ENCODE data around the gene SPOPL.
"Not testable (repeated sequence)": the region's sequence is repeated elsewhere in the genome, so short reads cannot be mapped to it uniquely, and the experiment has no call there.

The SPOPL gene

GRCh38 chr2:138523673-138524042, 22.1 kb downstream of the SPOPL start:
- DNase-seq: not testable (repeated sequence)

GRCh38 chr2:138524353-138524752, 22.8 kb downstream of the SPOPL start:
- not testable (repeated sequence) for DNase-seq

GRCh38 chr2:138531913-138532312, 30.3 kb downstream of the SPOPL start:
- no peak for DNase-seq

GRCh38 chr2:138534791-138535190, 33.2 kb downstream of the SPOPL start:
- DNase-seq: no peak

- peak; percentile 4 for DNase-seq
Observed at GRCh38 chr2:138536302-138536701, 34.7 kb downstream of the SPOPL start.

- DNase-seq: no peak
Observed at GRCh38 chr2:138536740-138537139, 35.2 kb downstream of the SPOPL start.

- no peak for DNase-seq
Observed at GRCh38 chr2:138537170-138537915, 35.8 kb downstream of the SPOPL start.

GRCh38 chr2:138544206-138544605, 42.6 kb downstream of the SPOPL start:
- not testable (repeated sequence) for DNase-seq

GRCh38 chr2:138548796-138549195, 47.2 kb downstream of the SPOPL start:
- DNase-seq: no peak

- DNase-seq: no peak
Observed at GRCh38 chr2:138550172-138550571, 48.6 kb downstream of the SPOPL start.

GRCh38 chr2:138550670-138551287, 49.2 kb downstream of the SPOPL start:
- no peak for DNase-seq

GRCh38 chr2:138554123-138554522, 52.6 kb downstream of the SPOPL start:
- no peak for DNase-seq

- no peak for DNase-seq
Observed at GRCh38 chr2:138559641-138560040, 58.1 kb downstream of the SPOPL start.

GRCh38 chr2:138564586-138565229, 63.1 kb downstream of the SPOPL start:
- DNase-seq: no peak

- DNase-seq: no peak
Observed at GRCh38 chr2:138565230-138565598, 63.6 kb downstream of the SPOPL start.

- DNase-seq: no peak
Observed at GRCh38 chr2:138572318-138572717, 70.7 kb downstream of the SPOPL start.

- DNase-seq: no peak
Observed at GRCh38 chr2:138577066-138577465, 75.5 kb downstream of the SPOPL start.

GRCh38 chr2:138579556-138579955, 78.0 kb downstream of the SPOPL start:
- no peak for DNase-seq

- DNase-seq: no peak
Observed at GRCh38 chr2:138581909-138582308, 80.3 kb downstream of the SPOPL start.

GRCh38 chr2:138589663-138590062, 88.1 kb downstream of the SPOPL start:
- no peak for DNase-seq

GRCh38 chr2:138596403-138596802, 94.8 kb downstream of the SPOPL start:
- no peak for DNase-seq

- peak; percentile 5 for DNase-seq
Observed at GRCh38 chr2:138600732-138601457, 99.3 kb downstream of the SPOPL start.

- peak; percentile 9 for DNase-seq
Observed at GRCh38 chr2:138601458-138602165, 100.0 kb downstream of the SPOPL start.

All from fibroblast of skin of abdomen (primary cell).